Calu3 (cell line): Measurements from ENCODE around the gene PDGFD. TPM values are rescaled to one million over a fixed set of nuclear protein-coding genes. Genes with fewer than 3 reads are reported as not detected.

Source experiments
- BruUV-seq: library from RNA; stranded (reverse); fragments of 400-500 nt; replicated peaks from 2 replicates; lab custom pipeline; 2021; lab: Mats Ljungman, UMichigan
- CTCF ChIA-PET: fragments of 300-600 bp; sonication (Branson Sonifier 250); formaldehyde crosslinking; loops from one replicate; lab custom pipeline; 2022; ENCODE audit warnings: antibody characterized with exemption; lab: Charles Lee
- DNase-seq: peaks from one replicate; pipeline ENCODE4 v3.0.0; 2022
- H3K27ac Mint-ChIP-seq: one replicate; pipeline ENCODE4 v1.8.0; 2022; ENCODE audit warnings: mixed read lengths; ENCODE audit not compliant: unreplicated experiment
- H3K27me3 Mint-ChIP-seq: one replicate; pipeline ENCODE4 v1.8.0; 2022; ENCODE audit warnings: mixed read lengths; ENCODE audit not compliant: unreplicated experiment
- H3K36me3 Mint-ChIP-seq: one replicate; pipeline ENCODE4 v1.8.0; 2022; ENCODE audit warnings: mild to moderate bottlenecking, moderate library complexity, mixed read lengths; ENCODE audit not compliant: insufficient read depth, unreplicated experiment
- H3K4me1 Mint-ChIP-seq: one replicate; pipeline ENCODE4 v1.8.0; 2022; ENCODE audit warnings: mild to moderate bottlenecking, low read depth, mixed read lengths; ENCODE audit not compliant: unreplicated experiment
- H3K4me3 Mint-ChIP-seq: one replicate; pipeline ENCODE4 v1.8.0; 2022; ENCODE audit warnings: mild to moderate bottlenecking, low read depth, moderate library complexity, mixed read lengths; ENCODE audit not compliant: unreplicated experiment
- H3K9me3 Mint-ChIP-seq: one replicate; pipeline ENCODE4 v1.8.0; 2022; ENCODE audit warnings: low read depth, mixed read lengths; ENCODE audit not compliant: unreplicated experiment
- CTCF ChIP-seq: fragments of 200-600 bp; IDR thresholded peaks from one replicate; pipeline ENCODE4 v1.8.0; 2022; ENCODE audit warnings: antibody characterized with exemption; ENCODE audit not compliant: unreplicated experiment
- intact Hi-C: fragments of 100-400 bp; cut with micrococcal nuclease; formaldehyde crosslinking; loops from one replicate; pipeline ENCODE4 v1.10.0; 2022; ENCODE audit not compliant: unreplicated experiment
- total RNA-seq: library from RNA; stranded (reverse); gene quantifications from 2 replicates; pipeline ENCODE4 v1.2.3, GENCODE V29; 2022

PDGFD gene
- total RNA-seq, 1 experiment from 2014 or later, result 5.1 TPM

GRCh38 chr11:104146943-104147342, 17.0 kb downstream of the PDGFD start:
- Mint-ChIP-seq H3K36me3 (no peaks in the 10 kb centered on the region), H3K4me1 (no peaks in the 10 kb centered on the region), H3K27ac (no peak overlapping the region), H3K9me3 (no peaks in the 10 kb centered on the region), H3K4me3 (no peak overlapping the region), H3K27me3 (no peaks in the 10 kb centered on the region)
- intact Hi-C loops, result no loop called here
- TF ChIP-seq CTCF, result no peak
- CTCF ChIA-PET, result no interaction called here
- no TSS peak for BruUV-seq
- no peak for DNase-seq

DNA sequence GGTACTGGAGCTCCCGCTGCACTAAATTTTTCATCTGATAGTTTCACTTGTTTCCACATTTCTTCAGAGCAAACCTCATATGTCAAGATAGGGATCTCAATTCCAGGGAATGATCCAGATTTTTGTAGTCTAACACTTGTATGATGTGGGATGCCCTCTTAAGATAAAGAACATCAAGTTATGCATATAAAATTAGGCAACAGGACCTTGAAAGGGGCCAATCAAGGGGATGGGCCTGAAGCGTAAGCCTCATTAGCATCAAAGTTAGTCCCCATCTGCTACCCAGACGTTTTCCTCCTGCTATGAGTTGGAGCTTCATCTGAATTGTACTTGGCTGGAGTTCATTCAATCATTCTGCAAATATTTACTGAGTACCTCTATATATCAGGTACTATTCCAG, 17.5 kb downstream of the PDGFD start:
- no peaks in the 10 kb centered on the region for H3K4me1 Mint-ChIP-seq
- CTCF ChIA-PET, result no interaction called here
- no peak for TF ChIP-seq CTCF
- intact Hi-C loops, result no loop called here
- no peaks in the 10 kb centered on the region for H3K27me3 Mint-ChIP-seq
- H3K27ac Mint-ChIP-seq, result no peak overlapping the region
- H3K4me3 Mint-ChIP-seq, result no peak overlapping the region
- H3K9me3 Mint-ChIP-seq, result no peaks in the 10 kb centered on the region
- H3K36me3 Mint-ChIP-seq, result no peaks in the 10 kb centered on the region
- no peak for DNase-seq
- no TSS peak for BruUV-seq

DNA sequence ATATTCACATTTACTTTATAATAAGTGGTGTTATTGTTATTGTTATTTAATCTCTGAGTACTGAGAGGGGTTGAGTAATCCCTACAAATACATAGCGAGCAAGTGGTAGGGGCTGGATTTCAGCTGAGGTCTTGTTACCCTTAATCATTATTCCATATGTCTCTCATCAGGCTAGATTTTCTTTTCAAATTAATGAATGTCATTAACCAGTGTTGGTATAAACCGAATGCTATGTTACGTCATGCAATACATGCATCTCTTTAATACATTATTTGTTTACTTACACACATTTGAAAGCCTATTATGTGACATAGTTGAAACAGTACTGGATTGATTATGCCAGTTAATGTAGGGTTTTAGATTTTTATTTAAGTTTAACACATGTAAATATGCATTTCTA, 18.9 kb downstream of the PDGFD start:
- DNase-seq, result no peak
- CTCF ChIA-PET, result no interaction called here
- Mint-ChIP-seq H3K9me3 (no peaks in the 10 kb centered on the region), H3K4me1 (no peaks in the 10 kb centered on the region), H3K36me3 (no peaks in the 10 kb centered on the region), H3K4me3 (no peak overlapping the region), H3K27me3 (no peaks in the 10 kb centered on the region), H3K27ac (no peak overlapping the region)
- BruUV-seq, result no TSS peak
- intact Hi-C loops, result no loop called here
- TF ChIP-seq CTCF, result no peak

- CTCF ChIA-PET, result no interaction called here
- no peaks in the 10 kb centered on the region for H3K9me3 Mint-ChIP-seq
- no peaks in the 10 kb centered on the region for H3K36me3 Mint-ChIP-seq
- DNase-seq, result no peak
- no peaks in the 10 kb centered on the region for H3K27me3 Mint-ChIP-seq
- no peak overlapping the region for H3K27ac Mint-ChIP-seq
- H3K4me3 Mint-ChIP-seq, result no peak overlapping the region
- TF ChIP-seq CTCF, result no peak
- intact Hi-C loops, result no loop called here
- H3K4me1 Mint-ChIP-seq, result no peaks in the 10 kb centered on the region
- no TSS peak for BruUV-seq
These were observed 21.2 kb downstream of the PDGFD start for GRCh38 chr11:104142698-104143097.
